ENCODE measurements around the gene ADCY6.

ADCY6 gene

DNA sequence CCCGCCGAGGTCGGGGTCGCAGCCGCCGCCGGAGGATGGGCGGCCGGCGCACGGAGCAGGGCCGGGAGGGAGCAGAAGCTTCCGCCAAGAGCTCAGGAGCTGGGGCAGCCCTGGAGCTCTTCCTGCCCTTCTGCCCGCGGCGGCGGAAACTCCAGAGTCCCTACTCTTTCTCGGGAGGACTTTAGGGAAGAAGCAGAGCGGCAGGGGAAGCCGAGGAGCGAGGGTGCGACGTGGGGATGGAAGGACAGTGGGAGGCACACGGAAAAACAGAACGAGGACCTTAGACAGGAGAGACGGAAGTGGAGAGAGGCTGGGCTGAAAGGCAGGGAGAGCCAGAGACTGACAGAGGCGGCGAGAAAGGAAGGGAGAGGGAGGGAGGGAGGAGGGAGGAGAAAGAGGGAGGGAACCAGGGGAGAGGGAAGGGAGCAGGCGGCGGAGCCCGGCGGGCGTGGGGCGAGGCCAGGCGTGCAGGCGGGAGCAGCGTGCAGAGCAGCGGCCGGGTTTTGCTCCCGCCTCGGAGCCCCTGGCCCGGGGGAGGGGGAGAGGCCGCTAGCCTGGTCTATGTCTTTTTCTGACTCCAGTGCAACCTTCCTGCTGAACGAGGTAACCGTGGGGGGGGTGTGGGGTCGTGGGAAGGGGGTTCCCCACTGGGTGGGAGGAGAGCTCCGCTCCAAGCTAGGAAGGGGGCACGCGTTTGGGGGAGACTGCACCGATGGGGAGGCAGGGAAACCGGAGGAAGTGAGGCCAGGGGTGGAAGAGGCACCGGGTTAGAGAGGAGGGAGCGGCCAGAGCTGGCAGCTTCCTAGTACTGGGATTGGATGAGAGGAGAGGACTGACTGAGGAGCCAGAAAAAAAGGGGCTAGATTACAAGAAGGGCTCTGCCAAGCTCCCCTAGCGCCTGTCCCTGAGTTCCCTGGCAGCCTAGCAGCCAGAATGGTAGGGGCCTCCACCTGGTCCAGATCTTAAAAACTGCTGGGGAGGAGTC is 26.5 kb upstream of the ADCY6 start:
- DNase-seq, result peak in 1 of 2 experiments; percentile 55

DNA sequence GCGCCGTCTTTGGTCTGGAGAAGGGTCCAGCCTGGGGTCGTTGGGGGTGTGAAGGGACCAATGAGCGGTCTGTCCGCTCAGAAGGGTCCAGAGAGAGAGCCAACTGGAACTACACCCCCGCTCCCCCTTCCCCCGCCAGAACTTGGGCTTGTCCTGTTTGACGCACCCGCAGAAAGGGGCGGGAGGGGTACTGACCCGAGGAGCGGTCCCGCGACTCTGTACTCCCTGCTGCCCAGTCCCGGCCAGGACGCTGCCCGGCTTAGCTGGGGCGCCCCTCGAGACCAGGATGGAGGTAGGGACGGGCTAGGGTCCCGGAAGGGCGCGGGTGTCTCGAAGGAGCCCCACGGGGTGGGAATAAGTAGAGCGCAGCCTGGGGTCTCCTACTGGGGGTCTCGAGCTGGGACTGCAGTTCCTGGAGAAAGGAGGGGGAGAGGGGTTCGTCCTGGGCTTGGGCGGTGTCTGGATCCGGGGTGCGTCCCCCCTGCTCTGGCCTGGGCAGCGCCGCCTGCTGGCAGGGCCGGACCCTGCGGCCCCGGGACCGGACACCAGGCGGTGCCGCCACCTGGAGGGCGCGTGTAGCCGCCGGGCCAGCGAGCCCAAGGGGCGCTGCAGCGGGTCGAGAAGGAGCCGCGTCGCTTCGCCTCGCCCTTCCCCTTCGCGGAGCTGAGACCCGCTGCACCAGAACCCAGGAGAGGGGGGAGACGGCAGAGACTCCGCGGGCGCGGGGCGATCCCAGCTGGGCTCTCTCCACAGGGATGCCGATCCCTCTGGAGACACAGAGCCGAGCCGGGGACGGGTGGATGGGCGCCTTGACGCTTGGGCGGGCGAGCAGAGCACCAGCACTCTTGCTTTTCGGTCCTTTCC is 25.6 kb upstream of the ADCY6 start:
- DNase-seq, result no peak

DNA sequence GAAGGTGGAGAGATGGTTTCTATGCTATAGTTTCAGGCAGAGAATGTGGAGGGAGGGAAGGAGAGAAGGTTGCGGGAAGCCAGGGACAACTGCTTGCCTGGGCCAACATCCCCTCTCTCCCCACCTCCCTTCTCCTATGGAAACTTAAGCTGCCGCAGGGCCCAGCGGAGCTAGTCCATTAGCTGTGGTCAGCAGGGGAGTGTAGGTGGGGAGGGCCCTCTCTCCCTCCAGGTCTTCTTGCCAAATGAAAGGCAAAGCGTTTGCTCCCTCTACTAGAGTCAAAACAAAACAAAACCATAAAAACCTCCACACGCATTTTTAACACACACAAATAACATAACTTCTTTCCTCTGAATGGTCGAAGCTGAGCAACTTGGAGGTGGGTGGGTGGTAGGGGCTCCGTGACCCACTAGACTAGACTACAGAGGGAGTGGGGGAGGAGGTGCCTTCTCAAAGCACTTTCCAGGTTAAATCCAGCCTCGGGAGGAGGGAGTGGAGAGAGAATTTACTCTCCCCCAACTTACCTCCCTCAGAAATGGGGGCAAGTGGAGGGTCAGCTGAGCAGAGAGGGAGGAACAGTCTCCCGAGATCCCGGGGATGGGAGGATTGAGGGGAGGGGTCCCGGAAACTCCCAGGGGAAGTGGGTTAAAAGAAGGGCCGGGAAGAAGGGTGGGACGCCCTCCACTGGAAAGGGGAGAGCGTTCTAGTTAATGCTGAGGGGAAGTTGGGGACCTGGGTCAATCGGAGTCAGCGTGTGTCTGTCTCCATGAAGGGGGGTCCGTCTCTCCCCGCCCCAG is 24.8 kb upstream of the ADCY6 start:
- DNase-seq, result no peak

DNA sequence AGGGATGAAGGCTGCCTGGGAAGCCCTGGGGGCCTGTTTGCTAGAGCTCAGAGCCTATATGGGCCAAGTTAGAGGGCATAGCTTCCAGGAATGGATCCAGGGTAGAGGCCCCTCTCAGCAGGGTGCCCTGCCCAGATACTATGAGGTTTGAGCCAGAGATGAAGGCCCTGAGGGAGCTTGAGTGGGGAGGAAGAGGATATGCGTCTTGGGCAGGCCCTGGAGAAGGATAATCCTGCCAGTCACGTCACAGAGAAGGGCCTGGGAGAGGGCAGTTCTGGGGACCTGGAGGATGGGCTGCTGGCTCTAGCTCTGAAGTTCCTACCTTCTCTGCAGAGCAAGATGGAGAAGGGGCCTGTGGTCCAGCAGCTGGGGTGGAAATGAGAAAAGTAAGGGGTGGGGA is 23.5 kb upstream of the ADCY6 start:
- no peak for DNase-seq

DNA sequence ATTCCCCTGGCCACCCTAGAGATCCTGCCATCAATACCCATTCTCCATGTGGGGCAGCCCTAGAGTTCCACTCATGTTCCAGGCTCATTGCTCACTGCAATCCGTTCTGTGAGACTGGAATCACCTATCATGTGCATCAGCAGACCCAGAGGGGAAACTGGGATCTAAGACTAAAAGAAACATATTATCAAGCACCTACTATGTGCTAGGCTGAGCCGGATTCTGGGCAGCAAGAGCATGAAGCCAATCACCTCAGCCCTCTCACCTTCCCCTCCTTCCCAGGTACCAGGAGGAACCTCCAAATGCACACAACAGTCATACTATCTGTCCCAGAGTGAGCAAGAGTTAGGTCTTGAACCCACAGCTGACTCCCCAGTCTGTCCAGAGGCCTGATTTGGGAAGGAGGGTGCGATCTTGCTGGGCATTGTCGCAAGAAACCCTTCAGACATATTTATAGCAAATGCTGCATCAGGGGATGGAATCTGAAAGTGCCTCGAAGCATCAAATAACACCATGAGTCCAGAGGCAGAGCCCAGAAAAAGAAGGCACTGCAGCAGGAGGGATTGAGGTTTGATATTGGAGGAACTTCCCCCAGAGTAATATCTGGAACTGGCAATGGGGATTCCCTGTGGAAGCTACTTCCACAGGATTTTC is 22.7 kb upstream of the ADCY6 start:
- DNase-seq, result no peak

DNA sequence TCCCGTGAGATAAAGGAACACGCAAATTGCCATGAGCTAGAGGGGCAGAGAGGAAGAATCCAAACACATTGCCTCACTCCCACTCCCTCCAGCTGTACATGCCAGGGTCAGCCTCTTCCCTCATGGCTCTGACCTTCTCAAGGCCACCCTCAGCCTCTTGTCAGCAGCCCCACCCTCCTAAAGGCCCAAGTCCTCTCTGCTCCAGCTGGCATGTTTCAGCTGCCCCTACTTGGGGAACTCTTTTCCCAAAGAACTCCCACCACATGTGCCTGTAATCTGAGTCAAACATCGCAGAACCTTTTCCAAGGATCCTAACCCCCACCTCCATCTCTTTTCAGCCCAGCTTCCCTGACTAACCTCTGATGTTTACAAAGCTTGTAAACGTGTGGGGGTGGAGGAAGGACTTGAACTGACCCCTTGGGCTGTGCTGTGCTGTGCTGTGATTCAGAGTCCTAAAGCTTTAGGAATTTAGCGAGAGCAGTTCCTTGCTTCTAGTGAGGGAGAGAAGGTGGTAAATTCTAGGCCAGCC is 22.1 kb upstream of the ADCY6 start:
- no peak for DNase-seq

DNA sequence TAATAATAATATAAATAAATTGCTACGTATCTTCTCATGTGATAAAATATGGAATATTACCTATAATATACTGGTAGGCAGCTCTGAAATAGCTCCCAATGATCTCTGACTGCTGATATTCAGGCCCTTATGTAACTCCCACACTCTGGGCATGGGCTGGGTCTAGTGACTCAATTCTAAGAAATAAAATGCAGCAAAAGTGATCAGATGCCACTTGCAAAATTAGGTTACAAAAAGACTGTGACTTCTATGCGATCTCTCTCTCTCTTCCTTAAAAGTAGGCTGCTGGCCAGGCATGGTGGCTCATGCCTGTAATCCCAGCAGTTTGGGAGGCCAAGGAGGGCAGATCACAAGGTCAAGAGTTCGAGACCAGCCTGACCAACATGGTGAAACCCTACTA is 19.1 kb upstream of the ADCY6 start:
- DNase-seq, result no peak

DNA sequence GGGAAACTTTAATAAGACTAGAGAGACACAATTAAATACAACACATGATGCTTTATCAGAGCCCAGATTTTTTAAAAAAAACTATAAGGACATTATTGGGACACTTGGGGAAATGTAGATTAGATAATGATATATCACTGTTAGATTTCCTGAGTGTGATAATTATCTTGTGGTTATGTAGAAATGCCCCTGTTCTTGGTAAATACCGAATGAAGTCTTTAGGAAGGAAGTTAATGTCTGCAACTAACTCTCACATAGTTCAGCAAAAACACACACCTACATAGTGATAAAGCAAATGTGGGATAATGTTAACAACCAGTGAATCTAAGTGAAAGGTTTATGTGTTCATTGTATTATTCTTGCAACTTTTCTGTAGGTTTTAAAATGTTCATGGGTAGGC is 14.8 kb upstream of the ADCY6 start:
- DNase-seq, result no peak

DNA sequence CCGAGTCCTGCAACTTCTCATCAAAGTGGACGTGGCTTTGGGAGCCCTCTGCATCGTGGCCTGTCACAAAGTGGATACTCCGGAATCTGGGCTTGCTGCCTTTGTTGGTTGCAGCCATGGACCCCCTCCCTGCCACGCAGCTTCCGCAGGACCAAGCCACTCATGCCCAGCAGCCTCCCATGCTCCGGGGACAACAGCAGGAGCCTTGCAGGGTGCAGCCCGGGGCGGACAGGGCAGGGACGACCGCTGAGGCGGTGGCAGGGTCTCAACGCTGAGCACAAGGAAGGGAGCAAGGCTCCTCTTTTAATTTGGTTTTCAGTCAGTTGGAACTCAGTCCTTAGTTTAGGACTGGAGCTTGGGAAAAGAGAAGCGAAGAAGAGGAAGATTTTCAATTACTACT is 12.1 kb upstream of the ADCY6 start:
- DNase-seq, result no peak

DNA sequence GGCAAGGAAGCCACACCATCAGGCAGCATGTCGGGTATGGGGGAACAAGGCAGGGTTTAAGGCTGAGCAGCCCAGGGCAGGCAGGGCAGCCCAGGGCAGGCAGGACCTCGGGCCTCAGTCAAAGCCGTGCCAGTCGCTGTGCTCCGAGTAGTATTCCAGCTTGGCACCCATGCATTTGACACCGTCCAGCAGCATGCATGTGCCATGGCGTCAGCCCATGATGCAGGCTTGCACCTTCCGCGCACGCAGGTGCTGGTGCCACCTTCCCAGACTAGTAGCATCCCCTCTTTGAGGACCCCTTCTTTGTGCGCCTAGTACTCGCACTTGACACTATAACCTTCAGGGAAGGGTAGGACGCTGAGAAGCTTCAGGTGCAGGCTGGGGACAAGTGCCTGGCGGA is 11.6 kb upstream of the ADCY6 start:
- no peak for DNase-seq

DNA sequence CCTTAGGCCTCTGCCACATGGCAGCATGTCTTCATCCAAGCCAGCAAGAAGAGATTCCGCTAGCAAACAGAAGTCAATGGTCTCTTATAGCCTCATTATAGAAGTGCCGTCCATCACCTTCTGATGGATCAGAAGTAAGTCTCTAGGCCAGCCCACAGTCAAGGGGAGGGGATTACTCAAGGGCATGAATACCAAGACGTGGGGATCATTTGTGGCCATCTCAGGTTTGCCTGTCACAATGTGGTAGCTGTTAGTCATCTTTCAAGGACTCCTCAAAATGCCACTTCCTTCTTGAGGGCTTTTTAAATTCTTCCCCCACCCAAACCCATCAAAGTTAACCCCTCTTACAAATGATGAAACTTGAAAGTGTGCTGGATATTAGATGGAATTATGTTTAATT is 8.1 kb upstream of the ADCY6 start:
- no peak for DNase-seq

DNA sequence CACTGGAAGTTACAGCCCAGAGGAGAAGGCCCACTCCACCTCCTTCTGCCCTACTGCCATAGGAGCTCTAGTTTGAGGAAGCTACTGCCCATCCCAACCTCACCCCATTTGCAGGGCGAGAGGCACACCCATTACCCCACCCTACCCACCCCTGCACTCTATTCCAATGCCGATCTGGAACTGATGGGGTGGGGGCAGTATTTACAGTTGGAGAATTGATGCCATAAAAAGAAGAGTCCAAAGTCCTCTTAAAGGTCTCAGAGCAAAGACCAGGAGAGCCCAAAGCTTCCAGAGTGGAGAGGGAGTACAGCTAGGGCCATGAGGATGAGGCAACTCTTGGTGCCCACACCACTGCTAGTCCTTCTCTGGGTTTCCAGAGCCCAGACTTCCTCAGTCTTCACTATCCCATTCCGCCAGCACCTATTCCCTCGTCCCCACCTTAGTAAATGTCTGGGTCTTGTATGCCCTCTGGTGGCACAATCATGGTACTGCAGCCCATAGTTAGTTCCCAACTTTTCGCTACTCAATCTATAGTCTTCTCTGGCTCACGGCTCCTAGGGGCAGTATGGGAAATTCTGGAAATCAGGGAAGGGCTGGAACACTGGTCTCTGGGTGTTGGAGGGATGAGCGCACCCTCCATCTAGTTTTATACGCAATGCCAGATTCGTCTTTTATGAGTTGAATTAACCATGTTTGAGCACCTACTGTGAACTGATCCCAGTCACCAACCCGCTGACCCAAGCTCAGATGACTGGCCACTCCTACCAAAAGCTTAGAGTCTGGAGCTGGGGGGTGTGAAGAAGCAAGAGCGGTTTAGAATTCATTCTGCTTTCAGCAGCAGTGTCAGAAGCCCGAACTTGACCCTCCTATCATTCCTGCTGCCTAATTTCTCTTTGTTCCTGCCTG is 6.9 kb upstream of the ADCY6 start:
- peak in 1 of 2 experiments; percentile 30 for DNase-seq

DNA sequence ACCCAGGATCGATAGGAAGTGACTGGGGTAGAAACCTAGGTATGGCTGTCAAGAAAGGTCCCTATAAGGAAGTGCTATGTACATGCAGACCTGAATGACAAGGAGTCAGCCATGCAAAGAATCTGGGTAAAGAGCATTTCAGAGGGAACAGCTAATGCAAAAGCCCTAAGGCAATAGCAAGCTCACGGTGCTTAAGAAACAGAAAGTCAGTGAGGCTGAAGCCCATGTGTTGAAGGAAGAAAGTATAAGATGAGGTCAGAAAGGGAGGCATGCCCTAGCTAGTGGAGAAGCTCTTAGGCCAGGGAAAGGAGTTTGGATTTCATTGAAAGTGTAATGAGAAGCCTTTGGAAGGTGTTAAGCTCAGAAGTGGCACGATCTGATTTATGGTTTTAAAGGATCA is 6.0 kb upstream of the ADCY6 start:
- DNase-seq, result no peak

DNA sequence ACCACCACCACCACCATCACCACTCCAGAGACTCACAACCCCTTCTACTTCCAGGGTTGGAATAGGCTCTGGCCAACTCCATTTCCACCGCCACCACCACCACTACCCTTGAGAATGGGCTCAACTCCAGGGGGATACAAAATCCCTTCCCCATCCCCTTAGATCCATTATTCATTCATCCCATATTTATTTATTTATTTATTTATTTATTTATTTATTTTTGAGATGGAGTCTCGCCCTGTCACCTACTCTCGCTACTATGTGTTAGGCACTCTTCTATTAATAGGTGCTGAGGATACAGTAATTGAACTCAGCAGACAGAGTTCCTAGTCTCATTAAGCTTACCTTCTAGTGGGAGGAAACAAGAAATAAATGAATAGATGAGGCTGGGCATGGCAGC is 4.8 kb upstream of the ADCY6 start:
- no peak for DNase-seq

DNA sequence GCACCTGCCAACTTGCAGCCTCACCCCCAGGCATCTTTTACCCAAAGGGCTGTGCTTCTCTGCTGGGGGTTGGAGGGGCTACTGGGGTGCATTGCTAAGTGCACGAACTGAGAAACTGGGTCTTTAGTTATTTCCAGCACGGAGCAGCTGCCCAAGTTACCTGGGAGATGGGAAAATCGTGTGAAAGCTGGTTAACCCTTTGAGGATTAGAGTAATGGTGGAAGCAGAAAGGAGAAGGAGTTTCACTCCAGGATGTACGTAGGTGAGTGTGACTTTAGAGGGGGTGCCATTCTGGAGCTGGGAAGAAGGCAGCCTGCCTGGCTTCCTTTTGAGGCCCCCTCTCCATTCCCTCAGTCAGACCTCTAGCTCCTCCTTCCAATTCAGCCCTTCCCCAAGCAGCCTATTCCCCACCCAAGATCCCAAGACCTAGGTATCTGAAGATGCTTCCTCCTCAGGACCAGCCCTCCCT is 1.0 kb upstream of the ADCY6 start:
- no peak for DNase-seq

DNA sequence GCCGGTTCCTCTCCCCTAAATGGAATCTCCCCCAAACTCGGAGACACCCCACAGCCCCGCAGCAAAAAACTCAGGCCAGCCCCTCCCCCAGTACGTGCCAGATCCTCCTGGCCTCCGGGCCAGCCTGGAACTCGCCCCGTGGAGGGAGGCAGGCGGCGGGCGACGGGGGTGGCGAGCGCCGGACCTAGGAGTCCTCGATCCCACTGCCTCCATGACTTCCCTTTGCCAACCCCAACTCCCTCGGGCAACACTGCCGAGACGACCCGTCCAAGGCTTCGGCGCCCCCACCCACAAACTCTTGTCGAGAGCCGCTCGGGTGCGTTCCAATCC is 400 bp downstream of the ADCY6 start:
- DNase-seq, result no peak

DNA sequence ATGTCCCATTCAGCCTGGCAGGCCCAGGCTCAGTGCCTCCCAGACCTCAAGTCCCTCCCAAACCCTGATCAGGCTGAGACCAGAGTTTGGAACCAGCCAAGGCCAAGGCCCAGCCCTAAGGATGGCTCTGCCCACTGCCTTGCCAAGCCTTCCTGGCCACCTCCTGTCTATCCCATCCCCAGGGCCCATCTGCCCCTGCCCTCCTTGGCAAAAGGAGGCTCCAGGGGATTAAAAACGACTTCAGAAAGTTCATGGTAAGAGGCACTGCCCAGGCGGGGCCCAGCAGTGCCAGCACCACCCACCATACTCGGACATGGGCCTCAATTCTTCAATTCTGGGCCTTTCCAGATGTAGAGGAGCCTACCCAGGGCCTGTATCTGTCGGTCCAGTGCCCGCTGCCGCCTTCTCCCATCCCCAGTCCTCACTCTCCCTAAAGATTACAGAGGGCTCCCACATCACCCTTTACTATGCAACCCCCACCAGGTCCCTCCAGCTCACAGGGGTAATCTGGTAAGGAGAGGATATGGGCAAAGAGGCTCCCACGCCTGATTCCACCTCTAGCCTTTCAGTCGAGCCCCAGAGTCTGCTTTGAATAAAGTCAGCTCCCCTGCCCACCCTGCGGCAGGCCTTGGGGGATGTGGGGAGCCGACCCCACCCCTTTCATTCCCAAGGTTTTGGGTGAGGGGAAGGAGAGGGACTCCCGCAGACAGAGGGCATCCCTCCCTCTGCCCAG is 932 bp downstream of the ADCY6 start:
- no peak for DNase-seq

DNA sequence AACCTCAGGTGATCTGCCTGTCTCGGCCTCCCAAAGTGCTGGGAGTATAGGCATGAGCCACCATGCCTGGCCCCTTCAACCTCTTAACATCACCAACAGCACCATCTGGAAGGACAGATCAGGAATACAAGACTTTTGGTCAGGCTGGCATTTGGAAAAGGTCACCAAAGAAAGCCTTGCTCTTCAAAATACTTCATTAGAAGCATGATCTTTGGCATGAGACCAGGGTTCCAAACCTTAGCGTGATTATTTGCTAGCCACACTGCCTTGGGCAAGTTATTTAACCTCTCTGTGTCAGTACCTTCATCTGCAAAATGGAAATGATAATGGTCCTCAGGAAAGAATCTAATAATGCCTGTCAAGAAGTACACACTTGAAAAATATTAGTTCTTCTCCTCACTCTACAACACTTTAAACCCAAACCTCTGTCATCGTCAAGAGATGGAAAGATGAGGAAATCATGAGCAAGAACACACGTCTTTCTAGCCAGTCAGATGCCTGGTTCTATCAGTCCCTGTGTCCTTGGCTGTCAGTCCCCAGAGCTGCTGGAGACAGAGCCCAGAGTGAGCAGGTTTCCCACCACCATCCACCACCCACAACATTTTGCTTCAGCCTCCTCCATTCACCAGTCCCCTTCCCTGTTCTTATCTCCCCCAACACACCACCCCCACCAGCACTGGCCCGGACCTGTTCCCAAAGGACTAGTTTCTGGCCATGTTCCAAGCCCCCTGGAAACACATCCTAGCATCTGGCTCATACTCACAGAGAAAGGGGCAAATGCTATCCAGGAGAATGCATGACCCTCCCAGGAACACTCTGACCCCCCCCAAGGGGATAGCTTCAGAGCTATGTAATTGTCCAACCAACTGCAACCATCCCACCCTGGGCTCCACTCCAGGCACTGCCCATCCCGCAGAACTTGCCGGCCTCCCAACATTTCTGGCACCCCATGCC is 2.0 kb downstream of the ADCY6 start:
- DNase-seq, result no peak

DNA sequence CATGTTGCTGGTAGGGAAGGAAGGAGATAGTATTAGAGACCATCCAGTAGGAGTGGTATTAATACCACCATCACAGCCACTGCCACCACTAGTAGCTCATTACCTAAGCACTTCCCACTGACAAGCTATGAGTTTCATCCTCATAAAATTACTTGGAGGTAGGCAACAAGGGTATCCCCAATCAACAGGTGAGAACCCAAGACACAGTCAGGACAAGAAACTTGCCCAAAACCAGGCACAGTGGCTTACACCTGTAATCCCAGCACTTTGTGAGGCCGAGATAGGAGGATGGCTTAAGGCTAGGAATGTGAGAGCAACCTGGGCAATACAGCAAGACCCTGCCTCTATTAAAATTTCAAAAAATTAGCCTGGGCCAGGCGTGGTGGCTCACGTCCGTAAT is 5.5 kb downstream of the ADCY6 start:
- no peak for DNase-seq
